Calu3 (cell line): ENCODE data around the gene PCGF3. TPM values are rescaled to one million over a fixed set of nuclear protein-coding genes. Genes with fewer than 3 reads are reported as not detected.

ENCODE experiments used
- BruUV-seq: library from RNA; stranded (reverse); fragments of 400-500 nt; replicated peaks from 2 replicates; lab custom pipeline; 2021; lab: Mats Ljungman, UMichigan
- CTCF ChIA-PET: fragments of 300-600 bp; sonication (Branson Sonifier 250); formaldehyde crosslinking; loops from one replicate; lab custom pipeline; 2022; ENCODE audit warnings: antibody characterized with exemption; lab: Charles Lee
- DNase-seq: peaks from one replicate; pipeline ENCODE4 v3.0.0; 2022
- H3K27ac Mint-ChIP-seq: one replicate; pipeline ENCODE4 v1.8.0; 2022; ENCODE audit warnings: mixed read lengths; ENCODE audit not compliant: unreplicated experiment
- H3K27me3 Mint-ChIP-seq: one replicate; pipeline ENCODE4 v1.8.0; 2022; ENCODE audit warnings: mixed read lengths; ENCODE audit not compliant: unreplicated experiment
- H3K36me3 Mint-ChIP-seq: one replicate; pipeline ENCODE4 v1.8.0; 2022; ENCODE audit warnings: mild to moderate bottlenecking, moderate library complexity, mixed read lengths; ENCODE audit not compliant: insufficient read depth, unreplicated experiment
- H3K4me1 Mint-ChIP-seq: one replicate; pipeline ENCODE4 v1.8.0; 2022; ENCODE audit warnings: mild to moderate bottlenecking, low read depth, mixed read lengths; ENCODE audit not compliant: unreplicated experiment
- H3K4me3 Mint-ChIP-seq: one replicate; pipeline ENCODE4 v1.8.0; 2022; ENCODE audit warnings: mild to moderate bottlenecking, low read depth, moderate library complexity, mixed read lengths; ENCODE audit not compliant: unreplicated experiment
- H3K9me3 Mint-ChIP-seq: one replicate; pipeline ENCODE4 v1.8.0; 2022; ENCODE audit warnings: low read depth, mixed read lengths; ENCODE audit not compliant: unreplicated experiment
- CTCF ChIP-seq: fragments of 200-600 bp; IDR thresholded peaks from one replicate; pipeline ENCODE4 v1.8.0; 2022; ENCODE audit warnings: antibody characterized with exemption; ENCODE audit not compliant: unreplicated experiment
- intact Hi-C: fragments of 100-400 bp; cut with micrococcal nuclease; formaldehyde crosslinking; loops from one replicate; pipeline ENCODE4 v1.10.0; 2022; ENCODE audit not compliant: unreplicated experiment
- total RNA-seq: library from RNA; stranded (reverse); gene quantifications from 2 replicates; pipeline ENCODE4 v1.2.3, GENCODE V29; 2022

The PCGF3 gene
- total RNA-seq, 1 experiment from 2014 or later, result 30.0 TPM

- CTCF ChIA-PET, result no interaction called here
- H3K36me3 Mint-ChIP-seq, result peaks cover 50% of the 10 kb centered on the region
- BruUV-seq, result no TSS peak
- TF ChIP-seq CTCF, result no peak
- no peak overlapping the region for H3K4me3 Mint-ChIP-seq
- H3K4me1 Mint-ChIP-seq, result peaks cover 9% of the 10 kb centered on the region
- DNase-seq, result no peak
- H3K27ac Mint-ChIP-seq, result no peak overlapping the region
- H3K27me3 Mint-ChIP-seq, result no peaks in the 10 kb centered on the region
- H3K9me3 Mint-ChIP-seq, result no peaks in the 10 kb centered on the region
- intact Hi-C loops, result no loop called here
Measured at GRCh38 chr4:679104-679481, 26.5 kb upstream of the PCGF3 start.

GRCh38 chr4:679629-680028 lies 26.0 kb upstream of the PCGF3 start:
- Mint-ChIP-seq H3K4me1 (peaks cover 9% of the 10 kb centered on the region), H3K27me3 (no peaks in the 10 kb centered on the region), H3K27ac (no peak overlapping the region), H3K4me3 (no peak overlapping the region), H3K36me3 (peaks cover 44% of the 10 kb centered on the region), H3K9me3 (no peaks in the 10 kb centered on the region)
- intact Hi-C loops, result no loop called here
- TF ChIP-seq CTCF, result no peak
- no peak for DNase-seq
- CTCF ChIA-PET, result no interaction called here
- BruUV-seq, result no TSS peak

- Mint-ChIP-seq H3K4me3 (peak overlapping the region; percentile 56), H3K27ac (no peak overlapping the region), H3K9me3 (no peaks in the 10 kb centered on the region), H3K36me3 (peaks cover 40% of the 10 kb centered on the region), H3K27me3 (no peaks in the 10 kb centered on the region), H3K4me1 (peaks cover 9% of the 10 kb centered on the region)
- TF ChIP-seq CTCF, result no peak
- no peak for DNase-seq
- no TSS peak for BruUV-seq
- CTCF ChIA-PET, result interaction anchor here (0.6 kb wide), 1 partner anchor 642 kb away, joined by 5 read pairs; no protein-coding TSS in a partner anchor
- intact Hi-C loops, result no loop called here
Measured at GRCh38 chr4:680091-680490, 25.5 kb upstream of the PCGF3 start.

GRCh38 chr4:680551-680927 lies 25.1 kb upstream of the PCGF3 start:
- Mint-ChIP-seq H3K4me1 (peaks cover 9% of the 10 kb centered on the region), H3K9me3 (no peaks in the 10 kb centered on the region), H3K27me3 (no peaks in the 10 kb centered on the region), H3K4me3 (peak overlapping the region; percentile 56), H3K27ac (no peak overlapping the region), H3K36me3 (peaks cover 41% of the 10 kb centered on the region)
- CTCF ChIA-PET, result interaction anchor here (0.6 kb wide), 1 partner anchor 642 kb away, joined by 5 read pairs; no protein-coding TSS in a partner anchor
- no TSS peak for BruUV-seq
- DNase-seq, result peak; percentile 43
- intact Hi-C loops, result no loop called here
- TF ChIP-seq CTCF, result no peak
